GM20000 (cell line): ENCODE data around the gene ALDH5A1.

Experiments used
- DNase-seq: peaks from one replicate; pipeline ENCODE4 v3.0.0; 2012; ENCODE audit warnings: low spot score
- TF ChIP-seq, protein P1 (sequence below): IDR thresholded peaks from 2 replicates; pipeline ENCODE4 v1.5.1; 2012; ENCODE audit warnings: mild to moderate bottlenecking, control low read depth; ENCODE audit errors: extremely low read depth, missing control alignments

ALDH5A1 gene

DNA sequence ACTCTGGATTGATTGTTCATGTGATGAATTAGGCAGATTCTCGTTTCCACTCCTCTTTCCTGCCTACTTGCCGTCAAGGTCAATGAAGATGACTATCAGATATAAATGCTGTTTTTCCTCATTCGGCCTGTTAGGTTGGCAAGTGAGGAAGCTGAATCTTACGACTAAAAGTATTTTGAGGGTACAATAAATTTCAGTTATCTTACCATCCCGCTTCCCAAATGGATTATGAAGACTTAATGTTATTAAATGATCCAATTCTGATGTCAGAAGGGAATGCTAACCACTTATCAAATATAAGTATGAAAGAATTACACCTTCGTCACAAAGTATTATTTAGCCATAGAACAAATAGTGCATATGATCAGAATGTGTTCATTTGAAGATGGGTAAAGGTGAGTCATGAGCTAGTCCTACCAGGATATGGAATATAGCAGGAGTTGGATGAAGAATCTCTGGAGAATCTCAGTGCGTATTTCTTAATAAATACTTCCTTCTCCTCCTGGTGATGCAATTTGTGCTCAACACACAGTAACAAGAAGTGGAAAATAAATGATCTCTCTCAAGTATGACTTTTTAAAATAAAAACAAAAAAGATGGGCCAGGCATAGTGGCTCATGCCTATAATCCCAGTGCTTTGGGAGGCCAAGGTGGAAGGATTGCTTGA lies 10.0 kb upstream of the ALDH5A1 start:
- DNase-seq = no peak
- TF ChIP-seq, protein P1, sequence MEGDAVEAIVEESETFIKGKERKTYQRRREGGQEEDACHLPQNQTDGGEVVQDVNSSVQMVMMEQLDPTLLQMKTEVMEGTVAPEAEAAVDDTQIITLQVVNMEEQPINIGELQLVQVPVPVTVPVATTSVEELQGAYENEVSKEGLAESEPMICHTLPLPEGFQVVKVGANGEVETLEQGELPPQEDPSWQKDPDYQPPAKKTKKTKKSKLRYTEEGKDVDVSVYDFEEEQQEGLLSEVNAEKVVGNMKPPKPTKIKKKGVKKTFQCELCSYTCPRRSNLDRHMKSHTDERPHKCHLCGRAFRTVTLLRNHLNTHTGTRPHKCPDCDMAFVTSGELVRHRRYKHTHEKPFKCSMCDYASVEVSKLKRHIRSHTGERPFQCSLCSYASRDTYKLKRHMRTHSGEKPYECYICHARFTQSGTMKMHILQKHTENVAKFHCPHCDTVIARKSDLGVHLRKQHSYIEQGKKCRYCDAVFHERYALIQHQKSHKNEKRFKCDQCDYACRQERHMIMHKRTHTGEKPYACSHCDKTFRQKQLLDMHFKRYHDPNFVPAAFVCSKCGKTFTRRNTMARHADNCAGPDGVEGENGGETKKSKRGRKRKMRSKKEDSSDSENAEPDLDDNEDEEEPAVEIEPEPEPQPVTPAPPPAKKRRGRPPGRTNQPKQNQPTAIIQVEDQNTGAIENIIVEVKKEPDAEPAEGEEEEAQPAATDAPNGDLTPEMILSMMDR = no peak

DNA sequence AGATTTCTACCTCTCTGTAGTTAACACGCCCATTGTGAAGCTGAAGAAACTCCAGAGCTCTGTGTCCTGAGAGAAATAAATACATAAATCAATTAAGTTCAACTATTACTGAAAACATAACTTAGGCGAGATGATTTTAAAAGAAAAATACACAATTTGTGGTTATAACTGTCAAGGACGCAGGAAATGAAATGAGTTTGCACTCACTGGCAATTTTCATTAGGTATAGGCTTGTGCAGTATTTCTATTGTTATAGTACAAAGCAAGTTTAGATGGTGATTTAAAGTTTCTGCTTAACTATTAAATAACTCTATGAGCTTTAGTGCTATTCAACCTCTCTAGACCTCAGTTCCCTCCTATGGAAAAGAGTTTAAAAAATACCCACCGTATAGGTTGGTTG lies 8.7 kb upstream of the ALDH5A1 start:
- DNase-seq = no peak
- TF ChIP-seq, protein P1 = no peak

DNA sequence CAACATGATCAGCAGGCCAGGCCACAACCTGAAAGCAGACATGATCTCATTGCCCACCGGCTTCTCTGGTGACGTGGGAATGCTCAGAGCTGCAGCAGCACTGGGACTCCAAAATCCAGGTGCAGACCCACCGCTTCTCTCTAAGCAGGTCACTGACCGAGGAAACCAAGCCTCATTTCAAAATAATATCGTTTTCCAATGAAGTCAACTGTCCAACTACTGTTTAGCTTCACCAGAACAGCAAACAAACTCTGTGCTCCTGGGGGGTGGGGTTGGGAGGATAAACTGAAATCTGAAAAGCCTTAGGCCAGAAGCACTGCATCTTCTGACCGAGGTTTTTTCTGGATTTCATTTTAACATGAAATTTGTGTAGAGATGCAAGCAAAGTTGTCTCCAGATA lies 5.3 kb upstream of the ALDH5A1 start, which contains the start of gene GPLD1:
Gene GPLD1, minus strand, starts transcription at position 109 of the 400 bp plus-strand sequence. Its CDS starts 67 bp downstream, at position 42.
- TF ChIP-seq, protein P1 = no peak
- no peak for DNase-seq

DNA sequence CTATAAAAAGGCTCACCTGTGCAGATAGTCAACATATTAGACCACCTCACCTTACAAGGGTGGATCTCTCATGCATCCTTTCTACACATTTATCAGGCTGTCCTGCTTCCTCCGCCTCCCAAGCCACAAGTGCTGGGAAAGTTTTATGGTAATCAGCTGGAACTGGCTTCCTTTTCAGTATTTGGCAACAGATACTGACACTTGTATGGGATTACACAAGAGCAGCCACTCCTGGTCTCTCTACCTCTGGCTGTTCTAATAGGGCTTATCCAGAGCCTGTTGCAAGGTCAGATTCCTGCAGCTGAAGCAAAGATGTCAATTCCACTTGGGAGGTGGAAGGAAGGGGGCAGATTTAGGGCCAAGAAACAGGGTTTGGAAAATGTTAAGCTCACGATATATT lies 4.9 kb upstream of the ALDH5A1 start:
- no peak for DNase-seq
- TF ChIP-seq, protein P1 = no peak

DNA sequence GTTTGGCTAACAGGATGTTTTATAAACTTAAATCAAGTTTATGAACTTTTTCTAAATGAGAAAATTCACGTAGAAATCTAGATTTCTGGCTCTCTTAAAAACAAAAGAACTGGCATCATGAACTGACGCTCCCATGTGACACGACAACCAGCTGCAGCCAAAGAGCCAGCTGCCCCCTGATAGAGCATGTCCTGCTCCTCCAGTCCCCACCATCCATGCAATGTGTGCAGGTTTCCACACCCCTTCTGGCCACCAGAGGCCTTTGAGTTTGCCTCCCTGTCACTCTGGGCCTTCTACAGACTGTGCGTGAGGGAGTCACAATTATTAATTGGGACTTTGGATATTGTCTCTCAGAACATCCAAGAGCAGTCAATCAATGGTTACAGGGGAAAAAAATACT lies 3.8 kb upstream of the ALDH5A1 start:
- TF ChIP-seq, protein P1 = no peak
- DNase-seq = no peak

DNA sequence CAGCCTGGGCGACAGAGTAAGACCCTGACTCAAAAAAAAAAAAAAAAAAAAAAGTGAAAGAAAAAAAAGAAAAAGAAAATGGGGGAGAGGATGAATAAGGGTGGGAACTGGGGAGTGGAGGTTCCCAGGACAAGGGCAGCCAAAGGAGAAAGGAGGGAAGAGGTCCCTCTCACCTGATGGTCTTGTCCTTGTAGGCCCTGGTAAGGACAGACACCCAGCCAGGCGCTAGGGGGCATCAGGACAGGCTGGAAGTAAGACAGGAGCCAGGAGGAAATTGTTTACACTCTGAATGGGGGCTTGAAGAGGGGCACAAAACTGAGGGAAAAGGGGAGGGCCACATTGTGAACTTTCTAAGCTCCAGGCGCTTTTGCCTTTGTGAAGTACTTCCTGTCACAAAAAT lies 2.3 kb upstream of the ALDH5A1 start:
- peak; percentile 26 for DNase-seq
- TF ChIP-seq, protein P1 = no peak

DNA sequence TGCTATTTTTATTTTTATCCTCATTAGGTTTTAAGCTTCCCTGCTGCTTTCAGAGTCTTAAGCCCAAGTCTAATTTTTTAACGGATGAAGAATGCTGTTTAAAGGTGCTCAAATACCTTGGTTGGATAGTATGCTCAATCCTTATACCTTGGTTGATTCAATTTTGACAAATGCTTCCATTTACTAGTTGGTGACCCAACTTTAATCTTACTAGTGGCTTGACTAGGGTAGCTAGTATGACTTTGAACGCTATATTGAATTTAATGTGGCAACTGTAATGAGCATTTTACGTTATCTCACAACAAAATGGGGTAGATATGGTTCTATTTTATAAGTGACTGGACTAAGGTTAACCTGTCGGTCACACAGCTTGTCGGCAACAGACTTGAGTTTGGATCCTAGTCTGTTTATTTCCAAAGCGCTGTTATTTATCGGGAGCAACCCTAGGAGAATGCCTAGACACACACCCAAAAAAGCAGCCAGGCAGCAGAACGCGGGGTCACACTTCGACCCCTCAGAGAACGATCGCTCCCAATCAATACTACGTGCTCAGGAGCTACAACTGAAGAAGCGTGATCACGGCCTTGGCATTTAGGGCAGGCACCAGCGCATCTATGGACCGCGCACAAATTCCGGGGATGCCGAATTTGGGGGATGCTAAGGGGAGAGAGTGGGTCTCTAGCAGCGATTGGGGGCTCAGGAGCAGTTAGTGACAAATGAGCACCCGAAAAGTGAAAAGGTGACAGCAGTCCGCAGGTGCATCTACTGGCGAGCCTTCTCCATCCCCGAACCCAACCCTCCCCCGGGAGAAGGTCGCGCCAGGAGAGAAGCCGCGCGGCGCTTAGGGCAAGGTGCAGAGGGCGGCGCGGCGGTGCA lies 586 bp upstream of the ALDH5A1 start:
- TF ChIP-seq, protein P1 = no peak
- no peak for DNase-seq
